ENCODE data around the gene GOLGA1. TPM values are rescaled to one million over a fixed set of nuclear protein-coding genes. Genes with fewer than 3 reads are reported as not detected.
A peak's percentile ranks its signal among the peaks of the same experiment; 100 is the strongest.

The GOLGA1 gene
- total RNA-seq, 1 experiment from 2014 or later = 9.6 TPM

DNA sequence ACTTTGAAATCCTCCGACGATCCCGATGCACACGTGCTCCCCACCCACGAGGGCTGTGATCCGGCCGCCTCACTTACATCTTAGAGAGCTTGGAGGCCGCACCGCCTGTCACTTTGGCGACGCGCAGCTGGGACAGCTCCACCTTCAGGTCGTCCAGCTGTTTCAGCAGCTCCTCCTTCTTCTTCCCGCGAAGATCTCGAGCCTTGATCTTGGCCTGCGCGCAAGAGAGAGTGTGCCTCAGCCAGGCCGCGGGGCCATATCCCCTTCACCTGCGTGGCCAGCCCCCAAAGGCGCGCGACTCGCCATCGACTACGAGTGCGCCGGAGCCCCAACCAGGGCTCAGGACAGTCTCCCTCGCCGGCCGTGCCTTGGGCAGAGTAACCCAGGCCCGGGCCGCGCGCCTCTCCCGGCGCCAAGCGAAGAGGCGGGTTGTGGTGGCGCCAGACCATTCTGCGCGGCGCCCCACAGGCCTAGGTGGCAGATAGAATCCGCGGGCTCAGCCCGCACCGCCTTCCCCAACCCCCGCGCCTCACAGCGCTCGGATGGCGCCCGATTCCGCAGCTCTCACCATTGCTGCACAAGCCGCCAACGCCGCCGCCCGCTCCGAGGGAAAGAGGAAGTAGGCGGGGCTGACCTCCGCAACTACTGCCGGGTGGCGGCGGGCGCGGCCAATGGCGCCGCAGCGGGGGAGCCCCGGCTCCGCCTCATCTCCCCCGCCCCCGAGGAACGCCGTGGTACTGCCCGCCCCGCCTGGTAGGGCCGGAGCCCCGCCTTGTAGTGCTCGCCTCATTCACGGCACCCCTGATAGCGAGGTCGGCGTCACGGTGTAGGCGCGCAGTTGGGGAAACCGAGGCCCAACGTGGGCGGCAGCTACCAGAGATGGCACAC, 79.3 kb downstream of the GOLGA1 start, which contains the start of the genes ARPC5L and RPL35 (continued):
- TF ChIP-seq, protein P1, sequence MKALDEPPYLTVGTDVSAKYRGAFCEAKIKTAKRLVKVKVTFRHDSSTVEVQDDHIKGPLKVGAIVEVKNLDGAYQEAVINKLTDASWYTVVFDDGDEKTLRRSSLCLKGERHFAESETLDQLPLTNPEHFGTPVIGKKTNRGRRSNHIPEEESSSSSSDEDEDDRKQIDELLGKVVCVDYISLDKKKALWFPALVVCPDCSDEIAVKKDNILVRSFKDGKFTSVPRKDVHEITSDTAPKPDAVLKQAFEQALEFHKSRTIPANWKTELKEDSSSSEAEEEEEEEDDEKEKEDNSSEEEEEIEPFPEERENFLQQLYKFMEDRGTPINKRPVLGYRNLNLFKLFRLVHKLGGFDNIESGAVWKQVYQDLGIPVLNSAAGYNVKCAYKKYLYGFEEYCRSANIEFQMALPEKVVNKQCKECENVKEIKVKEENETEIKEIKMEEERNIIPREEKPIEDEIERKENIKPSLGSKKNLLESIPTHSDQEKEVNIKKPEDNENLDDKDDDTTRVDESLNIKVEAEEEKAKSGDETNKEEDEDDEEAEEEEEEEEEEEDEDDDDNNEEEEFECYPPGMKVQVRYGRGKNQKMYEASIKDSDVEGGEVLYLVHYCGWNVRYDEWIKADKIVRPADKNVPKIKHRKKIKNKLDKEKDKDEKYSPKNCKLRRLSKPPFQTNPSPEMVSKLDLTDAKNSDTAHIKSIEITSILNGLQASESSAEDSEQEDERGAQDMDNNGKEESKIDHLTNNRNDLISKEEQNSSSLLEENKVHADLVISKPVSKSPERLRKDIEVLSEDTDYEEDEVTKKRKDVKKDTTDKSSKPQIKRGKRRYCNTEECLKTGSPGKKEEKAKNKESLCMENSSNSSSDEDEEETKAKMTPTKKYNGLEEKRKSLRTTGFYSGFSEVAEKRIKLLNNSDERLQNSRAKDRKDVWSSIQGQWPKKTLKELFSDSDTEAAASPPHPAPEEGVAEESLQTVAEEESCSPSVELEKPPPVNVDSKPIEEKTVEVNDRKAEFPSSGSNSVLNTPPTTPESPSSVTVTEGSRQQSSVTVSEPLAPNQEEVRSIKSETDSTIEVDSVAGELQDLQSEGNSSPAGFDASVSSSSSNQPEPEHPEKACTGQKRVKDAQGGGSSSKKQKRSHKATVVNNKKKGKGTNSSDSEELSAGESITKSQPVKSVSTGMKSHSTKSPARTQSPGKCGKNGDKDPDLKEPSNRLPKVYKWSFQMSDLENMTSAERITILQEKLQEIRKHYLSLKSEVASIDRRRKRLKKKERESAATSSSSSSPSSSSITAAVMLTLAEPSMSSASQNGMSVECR (CRISPR knock-in tag; IDR thresholded peaks at IDR 0.05; ENCODE audit: borderline replicate concordance) = peak; percentile 66; the same call in 1 of the 2 replicates
- TF ChIP-seq SOX15 (CRISPR knock-in tag; IDR thresholded peaks at IDR 0.05) = no peak
- TF ChIP-seq, protein P2, sequence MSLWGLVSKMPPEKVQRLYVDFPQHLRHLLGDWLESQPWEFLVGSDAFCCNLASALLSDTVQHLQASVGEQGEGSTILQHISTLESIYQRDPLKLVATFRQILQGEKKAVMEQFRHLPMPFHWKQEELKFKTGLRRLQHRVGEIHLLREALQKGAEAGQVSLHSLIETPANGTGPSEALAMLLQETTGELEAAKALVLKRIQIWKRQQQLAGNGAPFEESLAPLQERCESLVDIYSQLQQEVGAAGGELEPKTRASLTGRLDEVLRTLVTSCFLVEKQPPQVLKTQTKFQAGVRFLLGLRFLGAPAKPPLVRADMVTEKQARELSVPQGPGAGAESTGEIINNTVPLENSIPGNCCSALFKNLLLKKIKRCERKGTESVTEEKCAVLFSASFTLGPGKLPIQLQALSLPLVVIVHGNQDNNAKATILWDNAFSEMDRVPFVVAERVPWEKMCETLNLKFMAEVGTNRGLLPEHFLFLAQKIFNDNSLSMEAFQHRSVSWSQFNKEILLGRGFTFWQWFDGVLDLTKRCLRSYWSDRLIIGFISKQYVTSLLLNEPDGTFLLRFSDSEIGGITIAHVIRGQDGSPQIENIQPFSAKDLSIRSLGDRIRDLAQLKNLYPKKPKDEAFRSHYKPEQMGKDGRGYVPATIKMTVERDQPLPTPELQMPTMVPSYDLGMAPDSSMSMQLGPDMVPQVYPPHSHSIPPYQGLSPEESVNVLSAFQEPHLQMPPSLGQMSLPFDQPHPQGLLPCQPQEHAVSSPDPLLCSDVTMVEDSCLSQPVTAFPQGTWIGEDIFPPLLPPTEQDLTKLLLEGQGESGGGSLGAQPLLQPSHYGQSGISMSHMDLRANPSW (CRISPR knock-in tag; conservative IDR thresholded peaks at IDR 0.05; ENCODE audit: low read depth) = 0 out of 2 replicates have a peak, but pooled peaks have one; percentile 59
- peak; percentile 47; the same call in 1 of the 2 replicates for TF ChIP-seq TP53 (CRISPR knock-in tag; IDR thresholded peaks at IDR 0.05)
- peak; percentile 92 for TF ChIP-seq JUN (CRISPR knock-in tag; IDR thresholded peaks at IDR 0.05)
- TF ChIP-seq, protein P3, sequence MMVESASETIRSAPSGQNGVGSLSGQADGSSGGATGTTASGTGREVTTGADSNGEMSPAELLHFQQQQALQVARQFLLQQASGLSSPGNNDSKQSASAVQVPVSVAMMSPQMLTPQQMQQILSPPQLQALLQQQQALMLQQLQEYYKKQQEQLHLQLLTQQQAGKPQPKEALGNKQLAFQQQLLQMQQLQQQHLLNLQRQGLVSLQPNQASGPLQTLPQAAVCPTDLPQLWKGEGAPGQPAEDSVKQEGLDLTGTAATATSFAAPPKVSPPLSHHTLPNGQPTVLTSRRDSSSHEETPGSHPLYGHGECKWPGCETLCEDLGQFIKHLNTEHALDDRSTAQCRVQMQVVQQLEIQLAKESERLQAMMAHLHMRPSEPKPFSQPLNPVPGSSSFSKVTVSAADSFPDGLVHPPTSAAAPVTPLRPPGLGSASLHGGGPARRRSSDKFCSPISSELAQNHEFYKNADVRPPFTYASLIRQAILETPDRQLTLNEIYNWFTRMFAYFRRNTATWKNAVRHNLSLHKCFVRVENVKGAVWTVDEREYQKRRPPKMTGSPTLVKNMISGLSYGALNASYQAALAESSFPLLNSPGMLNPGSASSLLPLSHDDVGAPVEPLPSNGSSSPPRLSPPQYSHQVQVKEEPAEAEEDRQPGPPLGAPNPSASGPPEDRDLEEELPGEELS (CRISPR knock-in tag; IDR thresholded peaks at IDR 0.05) = 0 out of 2 replicates have a peak, but pooled peaks have one; percentile 50
- TF ChIP-seq EMX1 (CRISPR knock-in tag; IDR thresholded peaks at IDR 0.05) = no peak; the same call in 1 of the 2 replicates
- TF ChIP-seq ZNF138 (CRISPR knock-in tag; conservative IDR thresholded peaks at IDR 0.05) = no peak
- TF ChIP-seq, protein P4, sequence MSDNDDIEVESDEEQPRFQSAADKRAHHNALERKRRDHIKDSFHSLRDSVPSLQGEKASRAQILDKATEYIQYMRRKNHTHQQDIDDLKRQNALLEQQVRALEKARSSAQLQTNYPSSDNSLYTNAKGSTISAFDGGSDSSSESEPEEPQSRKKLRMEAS (CRISPR knock-in tag; IDR thresholded peaks at IDR 0.05) = peak; percentile 88
- TF ChIP-seq CBFB (CRISPR knock-in tag; IDR thresholded peaks at IDR 0.05; ENCODE audit: low read depth) = 0 out of 2 replicates have a peak, but pooled peaks have one; percentile 41
- 0 out of 2 replicates have a peak, but pooled peaks have one; percentile 15 for TF ChIP-seq GTF2I (CRISPR knock-in tag; conservative IDR thresholded peaks at IDR 0.05)
- TF ChIP-seq PRRX2 (CRISPR knock-in tag; IDR thresholded peaks at IDR 0.05) = peak; percentile 71; the same call in 1 of the 2 replicates
- no peak for TF ChIP-seq FOXJ3 (CRISPR knock-in tag; IDR thresholded peaks at IDR 0.05; ENCODE audit: borderline replicate concordance)
- TF ChIP-seq, protein P5, sequence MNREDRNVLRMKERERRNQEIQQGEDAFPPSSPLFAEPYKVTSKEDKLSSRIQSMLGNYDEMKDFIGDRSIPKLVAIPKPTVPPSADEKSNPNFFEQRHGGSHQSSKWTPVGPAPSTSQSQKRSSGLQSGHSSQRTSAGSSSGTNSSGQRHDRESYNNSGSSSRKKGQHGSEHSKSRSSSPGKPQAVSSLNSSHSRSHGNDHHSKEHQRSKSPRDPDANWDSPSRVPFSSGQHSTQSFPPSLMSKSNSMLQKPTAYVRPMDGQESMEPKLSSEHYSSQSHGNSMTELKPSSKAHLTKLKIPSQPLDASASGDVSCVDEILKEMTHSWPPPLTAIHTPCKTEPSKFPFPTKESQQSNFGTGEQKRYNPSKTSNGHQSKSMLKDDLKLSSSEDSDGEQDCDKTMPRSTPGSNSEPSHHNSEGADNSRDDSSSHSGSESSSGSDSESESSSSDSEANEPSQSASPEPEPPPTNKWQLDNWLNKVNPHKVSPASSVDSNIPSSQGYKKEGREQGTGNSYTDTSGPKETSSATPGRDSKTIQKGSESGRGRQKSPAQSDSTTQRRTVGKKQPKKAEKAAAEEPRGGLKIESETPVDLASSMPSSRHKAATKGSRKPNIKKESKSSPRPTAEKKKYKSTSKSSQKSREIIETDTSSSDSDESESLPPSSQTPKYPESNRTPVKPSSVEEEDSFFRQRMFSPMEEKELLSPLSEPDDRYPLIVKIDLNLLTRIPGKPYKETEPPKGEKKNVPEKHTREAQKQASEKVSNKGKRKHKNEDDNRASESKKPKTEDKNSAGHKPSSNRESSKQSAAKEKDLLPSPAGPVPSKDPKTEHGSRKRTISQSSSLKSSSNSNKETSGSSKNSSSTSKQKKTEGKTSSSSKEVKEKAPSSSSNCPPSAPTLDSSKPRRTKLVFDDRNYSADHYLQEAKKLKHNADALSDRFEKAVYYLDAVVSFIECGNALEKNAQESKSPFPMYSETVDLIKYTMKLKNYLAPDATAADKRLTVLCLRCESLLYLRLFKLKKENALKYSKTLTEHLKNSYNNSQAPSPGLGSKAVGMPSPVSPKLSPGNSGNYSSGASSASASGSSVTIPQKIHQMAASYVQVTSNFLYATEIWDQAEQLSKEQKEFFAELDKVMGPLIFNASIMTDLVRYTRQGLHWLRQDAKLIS (CRISPR knock-in tag; IDR thresholded peaks at IDR 0.05; ENCODE audit: borderline replicate concordance) = 0 out of 2 replicates have a peak, but pooled peaks have one; percentile 20
- no peak for TF ChIP-seq TEAD4 (CRISPR knock-in tag; IDR thresholded peaks at IDR 0.05)
- TF ChIP-seq SP1 (CRISPR knock-in tag; conservative IDR thresholded peaks at IDR 0.05) = peak; percentile 100
- TF ChIP-seq KAT7 (CRISPR knock-in tag; IDR thresholded peaks at IDR 0.05; ENCODE audit: borderline replicate concordance) = 0 out of 2 replicates have a peak, but pooled peaks have one; percentile 86
- TF ChIP-seq, protein P6, sequence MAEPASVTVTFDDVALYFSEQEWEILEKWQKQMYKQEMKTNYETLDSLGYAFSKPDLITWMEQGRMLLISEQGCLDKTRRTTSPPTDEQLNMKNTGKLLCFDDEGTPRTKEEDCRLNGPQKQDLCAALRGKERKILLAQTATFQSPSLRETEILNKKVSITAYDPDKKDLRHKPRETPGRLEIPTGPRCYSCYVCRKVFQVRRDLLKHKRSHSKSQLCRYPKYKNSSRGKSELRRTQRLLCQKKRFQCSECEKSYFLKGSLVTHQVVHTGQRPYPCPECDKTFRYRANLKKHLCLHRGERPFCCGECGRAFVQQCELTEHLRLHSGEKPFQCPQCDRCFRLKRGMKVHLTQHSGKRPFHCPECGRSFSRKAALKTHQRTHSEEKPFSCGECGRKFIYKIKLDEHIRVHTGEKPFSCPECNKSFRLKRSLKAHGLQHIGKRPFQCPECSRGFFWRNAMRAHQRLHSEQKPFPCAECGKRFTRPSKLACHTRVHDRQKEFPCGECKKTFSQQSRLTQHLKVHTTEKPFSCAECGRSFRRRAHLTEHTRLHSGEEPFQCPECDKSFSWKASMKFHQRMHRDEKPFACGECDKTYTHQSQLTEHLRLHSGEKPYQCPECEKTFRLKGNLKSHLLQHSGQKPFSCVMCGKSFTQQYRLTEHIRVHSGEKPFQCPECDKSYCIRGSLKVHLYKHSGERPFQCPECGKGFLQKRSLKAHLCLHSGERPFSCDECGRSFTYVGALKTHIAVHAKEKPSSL (CRISPR knock-in tag; conservative IDR thresholded peaks at IDR 0.05) = no peak
- TF ChIP-seq, protein P7, sequence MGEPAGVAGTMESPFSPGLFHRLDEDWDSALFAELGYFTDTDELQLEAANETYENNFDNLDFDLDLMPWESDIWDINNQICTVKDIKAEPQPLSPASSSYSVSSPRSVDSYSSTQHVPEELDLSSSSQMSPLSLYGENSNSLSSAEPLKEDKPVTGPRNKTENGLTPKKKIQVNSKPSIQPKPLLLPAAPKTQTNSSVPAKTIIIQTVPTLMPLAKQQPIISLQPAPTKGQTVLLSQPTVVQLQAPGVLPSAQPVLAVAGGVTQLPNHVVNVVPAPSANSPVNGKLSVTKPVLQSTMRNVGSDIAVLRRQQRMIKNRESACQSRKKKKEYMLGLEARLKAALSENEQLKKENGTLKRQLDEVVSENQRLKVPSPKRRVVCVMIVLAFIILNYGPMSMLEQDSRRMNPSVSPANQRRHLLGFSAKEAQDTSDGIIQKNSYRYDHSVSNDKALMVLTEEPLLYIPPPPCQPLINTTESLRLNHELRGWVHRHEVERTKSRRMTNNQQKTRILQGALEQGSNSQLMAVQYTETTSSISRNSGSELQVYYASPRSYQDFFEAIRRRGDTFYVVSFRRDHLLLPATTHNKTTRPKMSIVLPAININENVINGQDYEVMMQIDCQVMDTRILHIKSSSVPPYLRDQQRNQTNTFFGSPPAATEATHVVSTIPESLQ (CRISPR knock-in tag; IDR thresholded peaks at IDR 0.05) = no peak

Measured in WTC11 (cell line).